GM23248 (cell line): ENCODE measurements around the gene EBF3. TPM values are rescaled to one million over a fixed set of nuclear protein-coding genes. Genes with fewer than 3 reads are reported as not detected.

Experiments
- DNase-seq: peaks from one replicate; pipeline ENCODE4 v3.0.0-alpha.2; 2015
- H2AFZ ChIP-seq: fragments of 200-600 bp; sonication (generic); 2 replicates; pipeline ENCODE4 v1.6.1; 2016; ENCODE audit warnings: antibody characterized with exemption
- H3F3A ChIP-seq: fragments of 200-600 bp; sonication (generic); 2 replicates; pipeline ENCODE4 v1.6.1; 2016; ENCODE audit warnings: mild to moderate bottlenecking, antibody characterized with exemption, mixed run types; ENCODE audit not compliant: insufficient read depth
- H3K27ac ChIP-seq: fragments of 200-600 bp; sonication (generic); 2 replicates; pipeline ENCODE4 v1.5.1; 2016; ENCODE audit warnings: mild to moderate bottlenecking
- H3K27me3 ChIP-seq: fragments of 200-600 bp; sonication (generic); replicated peaks from 2 replicates; pipeline ENCODE4 v1.6.1; 2016; ENCODE audit warnings: mild to moderate bottlenecking; ENCODE audit not compliant: insufficient read depth
- H3K36me3 ChIP-seq: fragments of 200-600 bp; sonication (generic); 2 replicates; pipeline ENCODE4 v1.6.1; 2016; ENCODE audit warnings: low read depth, mild to moderate bottlenecking
- H3K4me1 ChIP-seq: fragments of 200-600 bp; sonication (generic); 2 replicates; pipeline ENCODE4 v1.6.1; 2016; ENCODE audit warnings: mild to moderate bottlenecking; ENCODE audit not compliant: insufficient read depth
- H3K4me2 ChIP-seq: fragments of 200-600 bp; sonication (generic); one replicate; pipeline ENCODE4 v1.6.1; 2016; ENCODE audit warnings: mild to moderate bottlenecking; ENCODE audit not compliant: unreplicated experiment
- H3K4me3 ChIP-seq: fragments of 200-600 bp; sonication (generic); 2 replicates; pipeline ENCODE4 v1.5.1; 2016; ENCODE audit warnings: mild to moderate bottlenecking
- H3K79me2 ChIP-seq: fragments of 200-600 bp; sonication (generic); 2 replicates; pipeline ENCODE4 v1.6.1; 2016; ENCODE audit warnings: mild to moderate bottlenecking; ENCODE audit not compliant: insufficient read depth
- H3K9ac ChIP-seq: fragments of 200-600 bp; sonication (generic); 2 replicates; pipeline ENCODE4 v1.6.1; 2016; ENCODE audit warnings: mild to moderate bottlenecking
- H3K9me2 ChIP-seq: fragments of 200-600 bp; sonication (generic); 2 replicates; pipeline ENCODE4 v1.6.1; 2016; ENCODE audit warnings: mixed run types, mild to moderate bottlenecking, moderate library complexity; ENCODE audit not compliant: insufficient read depth
- H3K9me3 ChIP-seq: fragments of 200-600 bp; sonication (generic); one replicate; pipeline ENCODE4 v1.6.1; 2017; ENCODE audit warnings: low read depth
- H4K20me1 ChIP-seq: fragments of 200-600 bp; sonication (generic); 2 replicates; pipeline ENCODE4 v1.6.0; 2016; ENCODE audit not compliant: insufficient read depth
- EZH2 ChIP-seq: fragments of 200-600 bp; sonication (generic); IDR thresholded peaks from 2 replicates; pipeline ENCODE4 v1.6.1; 2018; ENCODE audit warnings: antibody characterized with exemption, mild to moderate bottlenecking; ENCODE audit not compliant: insufficient read depth, poor library complexity, severe bottlenecking
- EZH2phosphoT487 ChIP-seq: fragments of 200-600 bp; sonication (generic); IDR thresholded peaks from 2 replicates; pipeline ENCODE4 v1.6.1; 2018; ENCODE audit warnings: antibody characterized with exemption, moderate library complexity, mild to moderate bottlenecking, low read depth; ENCODE audit not compliant: insufficient read depth
- WGBS, 2 experiments: methylation state at CpG; one replicate each; pipeline ENCODE4 v1.1.6; 2015 to 2017; ENCODE audit warnings: low lambda C conversion rate in 2 of 2, low coverage in 1 of 2; ENCODE audit errors: missing lambda C conversion rate in 2 of 2; 5-methylcytosine and 5-hydroxymethylcytosine counted together
- in situ Hi-C: fragments of 300-500 bp; cut with MboI; formaldehyde crosslinking; loops from 2 replicates; pipeline ENCODE4 v1.15.0; 2020
- polyA plus RNA-seq: library from polyadenylated mRNA; unstranded; fragments of >200 nt; fragmentation: Nextera tagmentation; extraction: Ambion mirVana; gene quantifications from 2 replicates; pipeline ENCODE4 v1.2.1, GENCODE V29; 2016
- total RNA-seq: library from RNA; depleted of rRNA; stranded (reverse); fragments of >200 nt; shearing (Covaris generic); gene quantifications from 2 replicates; pipeline ENCODE4 v1.2.3, GENCODE V29; 2014; rRNA removed

EBF3 gene, protein sequence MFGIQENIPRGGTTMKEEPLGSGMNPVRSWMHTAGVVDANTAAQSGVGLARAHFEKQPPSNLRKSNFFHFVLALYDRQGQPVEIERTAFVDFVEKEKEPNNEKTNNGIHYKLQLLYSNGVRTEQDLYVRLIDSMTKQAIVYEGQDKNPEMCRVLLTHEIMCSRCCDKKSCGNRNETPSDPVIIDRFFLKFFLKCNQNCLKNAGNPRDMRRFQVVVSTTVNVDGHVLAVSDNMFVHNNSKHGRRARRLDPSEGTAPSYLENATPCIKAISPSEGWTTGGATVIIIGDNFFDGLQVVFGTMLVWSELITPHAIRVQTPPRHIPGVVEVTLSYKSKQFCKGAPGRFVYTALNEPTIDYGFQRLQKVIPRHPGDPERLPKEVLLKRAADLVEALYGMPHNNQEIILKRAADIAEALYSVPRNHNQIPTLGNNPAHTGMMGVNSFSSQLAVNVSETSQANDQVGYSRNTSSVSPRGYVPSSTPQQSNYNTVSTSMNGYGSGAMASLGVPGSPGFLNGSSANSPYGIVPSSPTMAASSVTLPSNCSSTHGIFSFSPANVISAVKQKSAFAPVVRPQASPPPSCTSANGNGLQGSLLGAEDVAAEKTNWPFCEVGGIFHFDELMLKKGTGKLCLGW
- total RNA-seq (0.25 and 0.43 TPM in 2 replicates), polyA plus RNA-seq (0.06 and 0.15 TPM in 2 replicates)

DNA sequence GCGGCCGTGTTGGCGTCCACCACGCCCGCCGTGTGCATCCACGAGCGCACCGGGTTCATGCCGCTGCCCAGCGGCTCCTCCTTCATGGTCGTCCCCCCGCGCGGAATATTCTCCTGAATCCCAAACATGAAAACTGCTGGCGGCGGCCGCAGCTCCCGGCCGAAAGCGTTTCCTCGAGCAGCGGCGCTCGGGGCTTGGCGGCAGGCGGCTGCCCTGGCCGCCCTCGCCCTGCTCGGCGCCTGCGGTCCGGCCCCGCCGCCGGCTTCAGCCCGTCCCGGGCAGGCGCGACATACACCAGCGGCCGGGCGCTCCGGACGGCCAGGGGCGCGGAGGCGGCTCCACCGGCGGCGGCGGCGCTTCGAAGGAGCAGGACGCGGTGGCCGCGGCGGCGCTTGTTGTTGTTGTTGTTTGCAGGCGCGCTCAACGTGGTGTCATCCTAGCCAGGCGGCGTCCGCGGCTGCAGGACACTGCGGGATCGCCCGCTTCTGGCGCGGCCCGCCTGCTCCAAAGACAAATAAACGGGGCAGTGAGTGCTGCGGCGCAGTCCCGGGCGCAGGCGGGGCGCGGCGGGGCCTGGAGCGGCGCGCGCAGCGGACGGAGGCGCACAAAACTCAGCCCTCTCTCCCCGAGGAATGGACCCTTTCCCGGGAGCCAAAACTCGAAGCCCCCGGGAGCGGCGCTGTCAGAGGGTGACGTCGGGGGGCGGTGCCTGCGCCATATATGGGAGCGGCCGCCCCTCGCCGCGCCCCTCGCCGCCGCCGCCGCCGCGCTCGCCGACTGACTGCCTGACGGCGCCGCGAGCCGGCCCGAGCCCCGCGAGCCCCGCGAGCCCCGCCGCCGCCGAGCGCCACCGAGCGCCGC lies at the start of gene EBF3:
TSS of gene EBF3 (minus strand) at position 634 of the 861 bp plus-strand sequence. CDS start at position 128, 506 bp downstream.
- in situ Hi-C loops = loop anchor here (25.0 kb wide), 1 partner anchor 927 kb away; no protein-coding TSS in a partner anchor

DNA sequence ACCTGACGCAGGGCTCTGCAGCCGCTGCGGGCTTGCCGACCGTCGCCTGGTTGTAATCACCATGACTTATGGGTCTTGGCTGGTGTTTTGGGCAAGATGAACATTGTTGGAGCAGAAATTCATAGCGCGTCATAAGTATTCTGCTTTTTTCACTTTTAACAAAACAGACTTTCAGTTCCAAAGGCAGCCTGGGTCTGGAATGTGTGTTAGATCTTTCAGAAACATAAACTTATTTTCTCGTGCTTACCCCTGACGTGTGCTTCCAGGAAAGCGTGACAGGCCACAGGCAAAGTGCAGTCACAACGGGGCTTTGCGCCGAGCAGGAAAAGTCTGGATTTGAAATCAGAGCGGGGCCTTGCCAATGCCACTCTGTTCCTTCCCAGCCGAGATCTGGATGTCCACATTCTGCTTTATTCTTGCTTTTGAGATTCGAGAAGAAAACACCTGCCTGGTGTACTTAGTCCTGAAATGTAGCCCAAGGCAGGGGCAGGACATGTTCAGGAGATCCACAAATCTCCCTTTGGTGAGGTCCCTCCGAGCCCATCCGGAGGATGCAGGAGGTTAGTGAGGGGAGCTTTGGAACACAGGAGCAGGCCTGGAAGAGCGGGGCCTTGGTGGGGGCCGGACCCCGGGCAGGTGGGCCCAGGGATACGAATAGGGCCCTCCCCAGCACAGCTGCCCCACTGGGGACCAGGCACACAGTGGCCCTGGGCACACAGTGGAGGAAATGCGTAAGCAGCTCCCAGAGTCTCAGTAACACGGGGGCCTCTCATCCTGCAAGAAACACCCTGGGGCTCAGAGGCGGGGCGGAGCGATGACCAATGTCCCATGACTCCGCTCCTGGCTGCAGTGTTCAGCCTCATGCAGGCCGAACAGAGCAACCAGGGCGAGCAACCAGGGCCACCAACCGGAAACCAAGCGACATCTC lies 49.5 kb upstream of the EBF3 start:
- H3K27ac ChIP-seq = no peak overlapping the region
- in situ Hi-C loops = no loop called here
- no peaks in the 10 kb centered on the region for H3K27me3 ChIP-seq
- no peaks in the 10 kb centered on the region for H3F3A ChIP-seq
- H3K4me2 ChIP-seq = peak overlapping the region; percentile 18
- H3K4me3 ChIP-seq = no peak overlapping the region
- TF ChIP-seq EZH2 (no peak), EZH2phosphoT487 (no peak)
- H3K79me2 ChIP-seq = no peaks in the 10 kb centered on the region
- H2AFZ ChIP-seq = peak overlapping the region; percentile 54
- no peaks in the 10 kb centered on the region for H4K20me1 ChIP-seq
- no peaks in the 10 kb centered on the region for H3K9me3 ChIP-seq
- peaks cover 14% of the 10 kb centered on the region for H3K4me1 ChIP-seq
- peak overlapping the region; percentile 37; the same call in 1 of the 2 replicates for H3K9ac ChIP-seq
- whole genome bisulfite sequencing, 2 experiments = 44 to 45% methylated on average over 32 to 33 of the region's 33 CpGs
- peak; percentile 58 for DNase-seq
- H3K36me3 ChIP-seq = no peaks in the 10 kb centered on the region
- H3K9me2 ChIP-seq = no peaks in the 10 kb centered on the region

More for the DNA sequence above, at the start of gene EBF3:
- Histone ChIP-seq H2AFZ (peak within 1 kb of the TSS; percentile 80), H4K20me1 (no peaks in the 10 kb centered on the region), H3K9ac (peak within 1 kb of the TSS; percentile 49), H3K36me3 (no peaks in the 10 kb centered on the region), H3K27ac (no peak within 1 kb of the TSS), H3K4me1 (no peaks in the 10 kb centered on the region), H3K9me2 (no peaks in the 10 kb centered on the region), H3K9me3 (no peaks in the 10 kb centered on the region), H3F3A (no peaks in the 10 kb centered on the region), H3K4me2 (peak within 1 kb of the TSS; percentile 78), H3K4me3 (peak within 1 kb of the TSS; percentile 68), H3K79me2 (no peaks in the 10 kb centered on the region), H3K27me3 (peaks cover 78% of the 10 kb centered on the region)
- TF ChIP-seq EZH2 = no peak
- TF ChIP-seq EZH2phosphoT487 = no peak
- peak; percentile 83 for DNase-seq
- WGBS, 2 experiments = 1 to 2% methylated on average over 76 to 77 of the region's 131 CpGs

DNA sequence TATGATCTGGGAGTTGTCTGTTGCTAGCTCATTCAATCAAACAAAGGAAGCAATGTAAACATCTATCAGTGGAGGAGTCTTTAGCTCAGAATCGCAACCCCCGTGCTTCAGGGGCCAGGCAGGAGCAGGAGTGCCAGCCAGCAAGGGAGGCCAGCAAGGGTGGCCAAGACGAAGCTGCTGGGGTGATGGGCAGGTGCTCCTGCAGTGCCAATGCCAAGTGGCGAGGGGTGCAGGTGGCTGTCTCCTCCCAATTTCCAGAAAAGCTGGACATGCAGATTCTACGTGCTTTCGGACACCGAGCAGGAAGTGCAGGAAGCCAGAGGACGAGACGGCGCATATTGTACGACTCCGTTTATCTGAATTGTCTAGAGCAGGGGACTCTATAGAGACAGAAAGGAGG lies 48.1 kb upstream of the EBF3 start:
- no peaks in the 10 kb centered on the region for H4K20me1 ChIP-seq
- no peaks in the 10 kb centered on the region for H3K9me3 ChIP-seq
- no peak overlapping the region for H3K9ac ChIP-seq
- in situ Hi-C loops = no loop called here
- peaks cover 7% of the 10 kb centered on the region; the same call in 1 of the 2 replicates for H3K4me1 ChIP-seq
- DNase-seq = no peak
- H3K36me3 ChIP-seq = no peaks in the 10 kb centered on the region
- H2AFZ ChIP-seq = no peak overlapping the region
- H3K4me3 ChIP-seq = no peak overlapping the region
- no peaks in the 10 kb centered on the region for H3K79me2 ChIP-seq
- no peaks in the 10 kb centered on the region for H3K9me2 ChIP-seq
- H3F3A ChIP-seq = no peaks in the 10 kb centered on the region
- H3K27me3 ChIP-seq = 0 out of 2 replicates have a peak, but pooled peaks cover 3% of the 10 kb centered on the region
- 97 to 98% methylated on average over 12 of the region's 12 CpGs for whole genome bisulfite sequencing, 2 experiments
- H3K4me2 ChIP-seq = no peak overlapping the region
- H3K27ac ChIP-seq = no peak overlapping the region
- no peak for TF ChIP-seq EZH2
- TF ChIP-seq EZH2phosphoT487 = no peak
